HepG2 (cell line): ENCODE results near the gene LTA. TPM values are rescaled to one million over a fixed set of nuclear protein-coding genes. Genes with fewer than 3 reads are reported as not detected.

ENCODE experiments used
- ATAC-seq: fragments of 200-7000 bp; cut with Tn5 transposase; 3 replicates; pipeline ENCODE4 v1.9.1; 2020; ENCODE audit warnings: mild to moderate bottlenecking, moderate library complexity
- BruUV-seq: library from RNA; stranded (reverse); fragments of 400-500 nt; replicated peaks from 2 replicates; lab custom pipeline; 2021; lab: Mats Ljungman, UMichigan
- CTCF ChIA-PET: fragments of 300-600 bp; formaldehyde crosslinking; extraction: SDS; loops from one replicate; lab custom pipeline; 2021; ENCODE audit warnings: low total read pairs, inconsistent platforms, low intra/inter-chr PET ratio; lab: Yijun Ruan, JAX
- POLR2A ChIA-PET: fragments of 350-600 bp; sonication (Branson Sonifier 250); formaldehyde crosslinking; loops from one replicate; lab custom pipeline; 2020; ENCODE audit warnings: antibody characterized with exemption, inconsistent platforms; lab: Yijun Ruan, JAX
- DNase-seq: peaks from one replicate; pipeline ENCODE4 v3.0.0-alpha.2; 2015; ENCODE audit warnings: low spot score
- FAIRE-seq: peaks from 3 replicates; lab custom pipeline; 2011; peaks lifted over from hg19 to GRCh38; lab: Jason Lieb, UNC
- H2AFZ ChIP-seq: one replicate; pipeline ENCODE4 v1.6.1; 2011; ENCODE audit warnings: low read length, inconsistent platforms
- H3K27ac ChIP-seq: fragments of 300-600 bp; 3 replicates; pipeline ENCODE4 v1.8.0; 2011; ENCODE audit warnings: mixed run types, mild to moderate bottlenecking, mixed read lengths, low read length, inconsistent platforms; ENCODE audit not compliant: insufficient read depth; ENCODE audit errors: extremely low read length
- H3K27me3 ChIP-seq, 2 experiments: fragments of 200-600 bp in 1 of 2; 2 replicates in 1 of 2; 3 replicates in 1 of 2; pipeline versions ENCODE4 v1.6.0 to v1.8.0; 2011; ENCODE audit warnings: low read length in 2 of 2, mild to moderate bottlenecking in 2 of 2, moderate library complexity in 2 of 2, inconsistent platforms in 1 of 2; ENCODE audit not compliant: insufficient read depth in 2 of 2, control insufficient read depth in 1 of 2
- H3K36me3 ChIP-seq, 2 experiments: fragments of 200-600 bp in 1 of 2; replicated peaks in 1 of 2; 2 replicates in 1 of 2; 3 replicates in 1 of 2; pipeline versions ENCODE4 v1.5.1 to v1.8.0; 2011; ENCODE audit warnings: low read length in 2 of 2, inconsistent platforms in 1 of 2; ENCODE audit not compliant: insufficient read depth in 2 of 2, control insufficient read depth in 1 of 2
- H3K4me1 ChIP-seq: 2 replicates; pipeline ENCODE4 v1.5.1; 2012; ENCODE audit warnings: low read length, inconsistent platforms; ENCODE audit not compliant: insufficient read depth
- H3K4me2 ChIP-seq: 2 replicates; pipeline ENCODE4 v1.6.0; 2011; ENCODE audit warnings: low read depth, low read length, inconsistent platforms
- H3K4me3 ChIP-seq, 3 experiments: fragments of 200-600 bp in 1 of 3; sonication (generic), shearing (Covaris generic) in 1 of 3; replicated peaks in 1 of 3; 2 replicates each; pipeline ENCODE4 v1.5.1; 2011 to 2016; ENCODE audit warnings: low read length in 3 of 3, inconsistent platforms in 2 of 3, low read depth in 2 of 3, mild to moderate bottlenecking in 2 of 3, control low read depth in 1 of 3, mixed read lengths in 1 of 3; ENCODE audit not compliant: insufficient read depth in 1 of 3
- H3K79me2 ChIP-seq: one replicate; pipeline ENCODE4 v1.6.1; 2011; ENCODE audit warnings: low read length, inconsistent platforms; ENCODE audit not compliant: insufficient read depth
- H3K9ac ChIP-seq: 2 replicates; pipeline ENCODE4 v1.6.0; 2011; ENCODE audit warnings: mild to moderate bottlenecking, low read depth, low read length, inconsistent platforms; ENCODE audit not compliant: insufficient read depth
- H3K9me3 ChIP-seq: 2 replicates; pipeline ENCODE4 v1.5.1; 2012; ENCODE audit warnings: mild to moderate bottlenecking, low read length
- H4K20me1 ChIP-seq: 2 replicates; pipeline ENCODE4 v1.6.0; 2011; ENCODE audit warnings: inconsistent platforms, mild to moderate bottlenecking, low read length, moderate library complexity; ENCODE audit not compliant: insufficient read depth
- ARNT ChIP-seq: fragments of 450-650 bp; IDR thresholded peaks from 2 replicates; pipeline ENCODE4 v1.6.1; 2017
- FOXK1 ChIP-seq: sonication (generic); formaldehyde crosslinking; IDR thresholded peaks from 2 replicates; pipeline ENCODE4 v1.4.0; 2020; ENCODE audit warnings: low read depth, missing genetic modification reagents, borderline replicate concordance
- HNRNPUL1 ChIP-seq: fragments of 200-400 bp; formaldehyde crosslinking; IDR thresholded peaks from 2 replicates; pipeline ENCODE4 v1.6.1; 2017; ENCODE audit warnings: low read depth, mild to moderate bottlenecking, low read length, moderate library complexity
- IKZF4 ChIP-seq: sonication (generic); formaldehyde crosslinking; IDR thresholded peaks from 2 replicates; pipeline ENCODE4 v1.5.1; 2020; ENCODE audit warnings: borderline replicate concordance, mild to moderate bottlenecking, low read depth, missing genetic modification reagents; ENCODE audit errors: not compliant biosample characterization
- KAT2B ChIP-seq: fragments of 150-350 bp; IDR thresholded peaks from 2 replicates; pipeline ENCODE4 v1.6.1; 2014; ENCODE audit warnings: low read depth, low read length, borderline replicate concordance
- KLF6 ChIP-seq: IDR thresholded peaks from 2 replicates; pipeline ENCODE4 v1.8.0; 2016; ENCODE audit warnings: missing biosample characterization, missing genetic modification reagents
- MTF1 ChIP-seq: sonication (generic); formaldehyde crosslinking; IDR thresholded peaks from 2 replicates; pipeline ENCODE4 v1.5.0; 2020; ENCODE audit warnings: missing genetic modification reagents
- PAF1 ChIP-seq: IDR thresholded peaks from 2 replicates; pipeline ENCODE4 v1.6.1; 2016; ENCODE audit warnings: missing genetic modification reagents, missing compliant biosample characterization
- PITX1 ChIP-seq: sonication (generic); formaldehyde crosslinking; IDR thresholded peaks from 2 replicates; pipeline ENCODE4 v1.5.1; 2020; ENCODE audit warnings: mild to moderate bottlenecking, missing genetic modification reagents
- RXRB ChIP-seq: IDR thresholded peaks from 2 replicates; pipeline ENCODE4 v1.6.1; 2016; ENCODE audit warnings: borderline replicate concordance, missing genetic modification reagents, missing compliant biosample characterization
- SKI ChIP-seq: fragments of 450-650 bp; IDR thresholded peaks from one replicate; pipeline ENCODE4 v1.6.1; 2018; ENCODE audit warnings: mild to moderate bottlenecking; ENCODE audit not compliant: partially characterized antibody
- SRSF9 ChIP-seq: fragments of 200-400 bp; formaldehyde crosslinking; IDR thresholded peaks from 2 replicates; pipeline ENCODE4 v1.6.1; 2018; ENCODE audit warnings: borderline replicate concordance, mild to moderate bottlenecking, low read depth, low read length; ENCODE audit not compliant: insufficient read depth, poor library complexity, severe bottlenecking
- ZFP82 ChIP-seq: sonication (generic); formaldehyde crosslinking; IDR thresholded peaks from 2 replicates; pipeline ENCODE4 v1.5.1; 2020; ENCODE audit warnings: mild to moderate bottlenecking, missing genetic modification reagents, borderline replicate concordance
- ZFYVE20 ChIP-seq: sonication (generic); formaldehyde crosslinking; IDR thresholded peaks from 2 replicates; pipeline ENCODE4 v1.8.0; 2023; ENCODE audit warnings: low read depth, mild to moderate bottlenecking, moderate library complexity, missing genetic modification reagents, borderline replicate concordance
- ZNF253 ChIP-seq: sonication (generic); formaldehyde crosslinking; IDR thresholded peaks from 2 replicates; pipeline ENCODE4 v1.8.0; 2022; ENCODE audit warnings: mild to moderate bottlenecking, missing genetic modification reagents, borderline replicate concordance
- ZNF264 ChIP-seq: sonication (generic); formaldehyde crosslinking; IDR thresholded peaks from 2 replicates; pipeline ENCODE4 v1.4.0; 2020; ENCODE audit warnings: missing genetic modification reagents
- ZNF703 ChIP-seq: sonication (generic); formaldehyde crosslinking; IDR thresholded peaks from 2 replicates; pipeline ENCODE4 v1.5.1; 2020; ENCODE audit warnings: missing genetic modification reagents, mild to moderate bottlenecking, moderate library complexity, borderline replicate concordance
- ZNF749 ChIP-seq: sonication (generic); formaldehyde crosslinking; IDR thresholded peaks from 2 replicates; pipeline ENCODE4 v1.8.0; 2022; ENCODE audit warnings: mild to moderate bottlenecking, missing genetic modification reagents, moderate library complexity, borderline replicate concordance
- WGBS: methylation state at CpG from one replicate; pipeline ENCODE4 v1.1.6; 2017; ENCODE audit warnings: low lambda C conversion rate; 5-methylcytosine and 5-hydroxymethylcytosine counted together
- in situ Hi-C: cut with HindIII; loops from 2 replicates; pipeline ENCODE4 v1.10.0; 2017; ENCODE audit warnings: low pct_unique_long_range_greater_than_20kb; ENCODE audit not compliant: extremely low pct_ligation_motif_present
- intact Hi-C: fragments of 100-400 bp; cut with micrococcal nuclease; formaldehyde crosslinking; loops from one replicate; pipeline ENCODE4 v1.10.0; 2022; ENCODE audit not compliant: unreplicated experiment
- polyA plus RNA-seq, 8 experiments: library from polyadenylated mRNA; depleted of rRNA in 3 of 8; stranded (reverse) in 7 of 8; unstranded in 1 of 8; fragments of >200 nt; fragmentation: Illumina TruSeq in 4 of 8; extraction: Trizol in 4 of 8; gene quantifications; 2 replicates each; pipeline versions ENCODE4 v1.2.1 to v1.2.3, GENCODE V29; 2011 to 2016; ENCODE audit warnings: low read depth in 4 of 8, missing spikeins in 1 of 8, mixed read lengths in 1 of 8; ENCODE audit not compliant: insufficient read depth in 1 of 8
- total RNA-seq, 5 experiments: library from RNA; depleted of rRNA; stranded (reverse); fragments of >200 nt; fragmentation: Illumina TruSeq; extraction: Trizol; gene quantifications; 2 replicates each; pipeline ENCODE4 v1.2.3, GENCODE V29; 2016; ENCODE audit warnings: low read depth in 1 of 5
- TF ChIP-seq, protein P1 (sequence below): sonication (generic); formaldehyde crosslinking; IDR thresholded peaks from 2 replicates; pipeline ENCODE4 v1.4.0; 2020; ENCODE audit warnings: missing genetic modification reagents, borderline replicate concordance

LTA gene
- total and polyA plus RNA-seq, 2 of the 13 experiments (the other 11 are each of a cell fraction or from before 2014, with no cell fraction given): 0.09 TPM; not detected in 1

DNA sequence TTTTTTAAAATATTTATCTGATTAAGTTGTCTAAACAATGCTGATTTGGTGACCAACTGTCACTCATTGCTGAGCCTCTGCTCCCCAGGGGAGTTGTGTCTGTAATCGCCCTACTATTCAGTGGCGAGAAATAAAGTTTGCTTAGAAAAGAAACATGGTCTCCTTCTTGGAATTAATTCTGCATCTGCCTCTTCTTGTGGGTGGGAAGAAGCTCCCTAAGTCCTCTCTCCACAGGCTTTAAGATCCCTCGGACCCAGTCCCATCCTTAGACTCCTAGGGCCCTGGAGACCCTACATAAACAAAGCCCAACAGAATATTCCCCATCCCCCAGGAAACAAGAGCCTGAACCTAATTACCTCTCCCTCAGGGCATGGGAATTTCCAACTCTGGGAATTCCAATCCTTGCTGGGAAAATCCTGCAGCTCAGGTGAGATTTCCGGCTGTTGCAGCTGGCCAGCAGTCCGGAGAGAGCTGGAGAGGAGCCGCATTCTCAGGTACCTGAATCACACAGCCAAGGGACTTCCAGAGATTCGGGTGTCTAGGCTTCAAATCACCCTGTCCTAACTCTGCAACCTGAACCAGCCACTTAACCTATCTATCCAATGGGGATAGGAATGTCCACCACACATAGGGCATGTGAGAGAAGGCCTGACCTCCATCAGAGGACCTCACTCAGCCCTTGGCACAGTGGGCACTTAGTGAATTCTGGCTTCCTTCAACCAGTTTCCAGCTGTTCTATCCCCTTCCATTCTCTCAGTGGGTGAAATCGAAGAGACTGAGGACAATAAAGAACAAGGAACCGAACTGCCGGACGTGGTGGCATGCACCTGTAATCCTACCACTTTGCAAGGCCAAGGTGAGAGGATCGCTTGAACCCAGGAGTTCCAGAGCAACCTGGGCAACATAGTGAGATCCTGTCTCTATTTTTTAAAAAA is 6.4 kb downstream of the LTA start:
- Histone ChIP-seq H3K4me3 (no peak overlapping the region), H3K27ac (no peak overlapping the region), H3K9ac (no peak overlapping the region), H3K27me3 (peaks cover 16 to 89% of the 10 kb centered on the region in 2 experiments), H2AFZ (no peak overlapping the region)
- BruUV-seq: TSS peak; percentile 52
- no peak for TF ChIP-seq ZNF264 (CRISPR knock-in tag)
- TF ChIP-seq, protein P1, sequence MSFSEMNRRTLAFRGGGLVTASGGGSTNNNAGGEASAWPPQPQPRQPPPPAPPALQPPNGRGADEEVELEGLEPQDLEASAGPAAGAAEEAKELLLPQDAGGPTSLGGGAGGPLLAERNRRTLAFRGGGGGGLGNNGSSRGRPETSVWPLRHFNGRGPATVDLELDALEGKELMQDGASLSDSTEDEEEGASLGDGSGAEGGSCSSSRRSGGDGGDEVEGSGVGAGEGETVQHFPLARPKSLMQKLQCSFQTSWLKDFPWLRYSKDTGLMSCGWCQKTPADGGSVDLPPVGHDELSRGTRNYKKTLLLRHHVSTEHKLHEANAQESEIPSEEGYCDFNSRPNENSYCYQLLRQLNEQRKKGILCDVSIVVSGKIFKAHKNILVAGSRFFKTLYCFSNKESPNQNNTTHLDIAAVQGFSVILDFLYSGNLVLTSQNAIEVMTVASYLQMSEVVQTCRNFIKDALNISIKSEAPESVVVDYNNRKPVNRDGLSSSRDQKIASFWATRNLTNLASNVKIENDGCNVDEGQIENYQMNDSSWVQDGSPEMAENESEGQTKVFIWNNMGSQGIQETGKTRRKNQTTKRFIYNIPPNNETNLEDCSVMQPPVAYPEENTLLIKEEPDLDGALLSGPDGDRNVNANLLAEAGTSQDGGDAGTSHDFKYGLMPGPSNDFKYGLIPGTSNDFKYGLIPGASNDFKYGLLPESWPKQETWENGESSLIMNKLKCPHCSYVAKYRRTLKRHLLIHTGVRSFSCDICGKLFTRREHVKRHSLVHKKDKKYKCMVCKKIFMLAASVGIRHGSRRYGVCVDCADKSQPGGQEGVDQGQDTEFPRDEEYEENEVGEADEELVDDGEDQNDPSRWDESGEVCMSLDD (CRISPR knock-in tag): no peak
- no peak for TF ChIP-seq SKI
- no peak for TF ChIP-seq ARNT
- no peak for TF ChIP-seq PAF1 (CRISPR knock-in tag)
- TF ChIP-seq MTF1 (CRISPR knock-in tag): no peak
- no peak for TF ChIP-seq HNRNPUL1
- TF ChIP-seq RXRB (CRISPR knock-in tag): no peak
- TF ChIP-seq ZNF749 (CRISPR knock-in tag): no peak
- TF ChIP-seq KAT2B: no peak
- TF ChIP-seq SRSF9: no peak
- no peak for TF ChIP-seq IKZF4 (CRISPR knock-in tag)
- no peak for TF ChIP-seq ZNF253 (CRISPR knock-in tag)
- TF ChIP-seq ZFP82 (CRISPR knock-in tag): no peak
- no peak for TF ChIP-seq ZFYVE20
- no peak for TF ChIP-seq KLF6 (CRISPR knock-in tag)
- no peak for TF ChIP-seq PITX1 (CRISPR knock-in tag)
- no peak for TF ChIP-seq ZNF703 (CRISPR knock-in tag)
- no peak for TF ChIP-seq FOXK1 (CRISPR knock-in tag)
- TF ChIP-seq, all 625 proteins: peak for 0
- in situ Hi-C loops: no loop called here
- H3K4me2 ChIP-seq: no peak overlapping the region
- H4K20me1 ChIP-seq: no peaks in the 10 kb centered on the region
- DNase-seq (no peak), ATAC-seq (no peak), FAIRE-seq (no peak)
- no peaks in the 10 kb centered on the region for H3K36me3 ChIP-seq
- peaks cover 25% of the 10 kb centered on the region for H3K4me1 ChIP-seq
- ChIA-PET POLR2A (interaction anchor here (1.6 to 2.3 kb wide), 3 partner anchors 20 to 86 kb away, joined by 4 to 9 read pairs (median 6); partner anchors contain the start of genes DDX39B and GPANK1), CTCF (no interaction called here)
- intact Hi-C loops: no loop called here
- WGBS: 49% methylated on average over 10 of the region's 12 CpGs
- H3K9me3 ChIP-seq: no peaks in the 10 kb centered on the region
- H3K79me2 ChIP-seq: no peaks in the 10 kb centered on the region
